ENCODE data around the gene MAPK4.

MAPK4 gene

GRCh38 chr18:50578651-50579050, 18.8 kb downstream of the MAPK4 start:
- no peak for TF ChIP-seq CTCF (IDR thresholded peaks at IDR 0.05; ENCODE audit: insufficient read depth, low read length, missing control alignments)
- POLR2A ChIA-PET = no interaction called here
- H3K4me3 ChIP-seq (ENCODE audit: low read depth, low read length) = no peak overlapping the region
- CTCF ChIA-PET = no interaction called here
- DNase-seq (ENCODE audit: low read depth, low spot score) = no peak

- no peak for TF ChIP-seq CTCF (IDR thresholded peaks at IDR 0.05; ENCODE audit: insufficient read depth, low read length, missing control alignments)
- no peak for DNase-seq (ENCODE audit: low read depth, low spot score)
- ChIA-PET POLR2A (no interaction called here), CTCF (no interaction called here)
- no peak overlapping the region for H3K4me3 ChIP-seq (ENCODE audit: low read depth, low read length)
These were observed 19.3 kb downstream of the MAPK4 start for GRCh38 chr18:50579061-50579774.

GRCh38 chr18:50581517-50581916, 21.6 kb downstream of the MAPK4 start:
- DNase-seq (ENCODE audit: low read depth, low spot score) = no peak
- POLR2A ChIA-PET = no interaction called here
- no peak overlapping the region for H3K4me3 ChIP-seq (ENCODE audit: low read depth, low read length)
- CTCF ChIA-PET = no interaction called here
- TF ChIP-seq CTCF (IDR thresholded peaks at IDR 0.05; ENCODE audit: insufficient read depth, low read length, missing control alignments) = no peak

- no peak for TF ChIP-seq CTCF (IDR thresholded peaks at IDR 0.05; ENCODE audit: insufficient read depth, low read length, missing control alignments)
- no peak for DNase-seq (ENCODE audit: low read depth, low spot score)
- POLR2A ChIA-PET = no interaction called here
- no peak overlapping the region for H3K4me3 ChIP-seq (ENCODE audit: low read depth, low read length)
- CTCF ChIA-PET = no interaction called here
These were observed 22.6 kb downstream of the MAPK4 start for GRCh38 chr18:50582500-50582899.

GRCh38 chr18:50586710-50587109, 26.8 kb downstream of the MAPK4 start:
- ChIA-PET POLR2A (no interaction called here), CTCF (no interaction called here)
- H3K4me3 ChIP-seq (ENCODE audit: low read depth, low read length) = no peak overlapping the region
- no peak for DNase-seq (ENCODE audit: low read depth, low spot score)
- no peak for TF ChIP-seq CTCF (IDR thresholded peaks at IDR 0.05; ENCODE audit: insufficient read depth, low read length, missing control alignments)

- ChIA-PET CTCF (no interaction called here), POLR2A (no interaction called here)
- H3K4me3 ChIP-seq (ENCODE audit: low read depth, low read length) = no peak overlapping the region
- no peak for TF ChIP-seq CTCF (IDR thresholded peaks at IDR 0.05; ENCODE audit: insufficient read depth, low read length, missing control alignments)
- no peak for DNase-seq (ENCODE audit: low read depth, low spot score)
These were observed 30.7 kb downstream of the MAPK4 start for GRCh38 chr18:50590593-50590992.
